ENCODE results near the gene ANLN. TPM values are rescaled to one million over a fixed set of nuclear protein-coding genes. Genes with fewer than 3 reads are reported as not detected.

The ANLN gene
- total RNA-seq, 2 donors from 2014 or later, result 2.4 to 9.0 TPM

DNA sequence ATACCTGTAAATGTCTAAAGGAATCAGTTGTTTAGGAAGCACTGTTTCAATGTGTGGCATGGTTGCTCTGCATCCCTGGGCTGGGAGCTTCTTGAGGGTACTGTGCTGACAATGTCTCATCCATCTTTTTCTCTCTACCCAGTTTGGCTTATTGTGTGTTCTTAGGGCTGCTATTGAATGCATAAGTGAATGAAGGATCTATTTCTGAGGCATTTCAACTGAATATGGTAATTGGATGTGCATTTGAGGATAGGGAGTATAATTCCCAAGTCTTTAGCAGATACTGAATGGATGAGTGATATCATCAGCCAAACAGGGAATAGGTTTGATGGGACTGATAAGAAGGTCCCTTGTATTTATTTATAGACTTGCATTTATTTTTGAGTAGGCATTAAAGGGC lies 64.1 kb downstream of the ANLN start:
- no peak for DNase-seq (ENCODE audit: low spot score)
- no peaks in the 10 kb centered on the region for H3K36me3 ChIP-seq
- H3K4me3 ChIP-seq, result no peak overlapping the region
- no peak for TF ChIP-seq CTCF (IDR thresholded peaks at IDR 0.05)
- H3K27me3 ChIP-seq, result no peaks in the 10 kb centered on the region
- no peaks in the 10 kb centered on the region for H3K4me1 ChIP-seq
- H3K27ac ChIP-seq, result no peak overlapping the region
- H3K9me3 ChIP-seq, result no peaks in the 10 kb centered on the region

DNA sequence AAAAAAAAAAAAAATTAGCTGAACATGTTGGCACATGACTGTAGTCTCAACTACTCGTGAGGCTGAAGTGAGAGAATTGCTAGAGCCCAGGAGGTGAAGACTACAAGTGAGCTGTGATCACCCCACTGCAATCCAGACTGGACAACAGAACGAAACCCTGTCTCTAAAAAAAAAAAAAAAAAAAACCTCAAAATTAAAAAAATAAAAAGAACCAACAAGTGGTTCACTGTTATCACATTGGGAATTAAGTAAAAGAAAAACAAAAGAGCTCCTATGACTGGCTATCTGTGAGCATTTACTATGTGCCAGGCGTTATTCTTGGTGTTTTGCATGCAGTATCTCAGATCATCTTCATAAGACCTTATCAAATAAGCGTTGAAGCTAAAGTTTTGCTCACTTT lies 66.0 kb downstream of the ANLN start:
- H3K4me3 ChIP-seq, result no peak overlapping the region
- no peaks in the 10 kb centered on the region for H3K9me3 ChIP-seq
- no peak overlapping the region for H3K27ac ChIP-seq
- DNase-seq (ENCODE audit: low spot score), result no peak
- H3K27me3 ChIP-seq, result no peaks in the 10 kb centered on the region
- TF ChIP-seq CTCF (IDR thresholded peaks at IDR 0.05), result no peak
- H3K36me3 ChIP-seq, result no peaks in the 10 kb centered on the region
- no peaks in the 10 kb centered on the region for H3K4me1 ChIP-seq

DNA sequence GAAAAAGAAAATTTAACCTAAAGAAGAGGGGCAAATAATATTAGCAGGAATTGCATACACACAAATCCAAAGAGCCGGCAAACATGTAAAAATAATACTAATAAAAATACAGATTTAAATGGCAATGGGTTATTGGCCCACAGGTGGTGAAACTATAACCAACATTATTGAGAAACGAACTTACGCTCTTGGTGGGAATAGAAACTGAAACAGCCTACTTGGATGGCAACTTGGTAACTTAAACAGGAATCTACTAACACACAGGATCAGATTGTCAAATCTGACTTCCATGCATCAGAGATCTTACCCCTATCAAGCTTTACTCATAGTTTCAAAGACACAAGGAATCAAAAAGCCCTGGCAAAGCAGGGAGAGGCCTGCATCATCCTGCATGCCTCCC lies 66.5 kb downstream of the ANLN start:
- Histone ChIP-seq H3K4me3 (no peak overlapping the region), H3K9me3 (no peaks in the 10 kb centered on the region), H3K27ac (no peak overlapping the region), H3K27me3 (no peaks in the 10 kb centered on the region), H3K4me1 (no peaks in the 10 kb centered on the region), H3K36me3 (no peaks in the 10 kb centered on the region)
- no peak for DNase-seq (ENCODE audit: low spot score)
- TF ChIP-seq CTCF (IDR thresholded peaks at IDR 0.05), result no peak

GRCh38 chr7:36456548-36456947 lies 66.9 kb downstream of the ANLN start:
- Histone ChIP-seq H3K4me1 (no peaks in the 10 kb centered on the region), H3K36me3 (no peaks in the 10 kb centered on the region), H3K9me3 (no peaks in the 10 kb centered on the region), H3K27ac (no peak overlapping the region), H3K27me3 (no peaks in the 10 kb centered on the region), H3K4me3 (no peak overlapping the region)
- TF ChIP-seq CTCF (IDR thresholded peaks at IDR 0.05), result no peak
- DNase-seq (ENCODE audit: low spot score), result no peak

GRCh38 chr7:36459236-36459960 lies 69.7 kb downstream of the ANLN start:
- Histone ChIP-seq H3K4me3 (no peak overlapping the region), H3K27ac (no peak overlapping the region), H3K36me3 (no peaks in the 10 kb centered on the region), H3K9me3 (no peaks in the 10 kb centered on the region), H3K27me3 (no peaks in the 10 kb centered on the region), H3K4me1 (no peaks in the 10 kb centered on the region)
- DNase-seq (ENCODE audit: low spot score), result no peak
- no peak for TF ChIP-seq CTCF (IDR thresholded peaks at IDR 0.05)

Measured in right atrium auricular region (tissue), 2 donors.